Mesenteric fat pad (tissue), 1 donor: ENCODE results near the gene TLN1. TPM values are rescaled to one million over a fixed set of nuclear protein-coding genes. Genes with fewer than 3 reads are reported as not detected.

ENCODE experiments used
- DNase-seq: peaks from one replicate; pipeline ENCODE4 v3.0.0-alpha.2; 2020; ENCODE audit warnings: low spot score
- total RNA-seq: library from RNA; stranded (reverse); fragmentation: NEBNext Ultra II Directional; extraction: Animal tissue kit (Norgen Biotek cat#: 25700); gene quantifications from one replicate; pipeline ENCODE4 v1.2.1, GENCODE V29; 2021
- donor health status: DM: yes; HTN: yes; CAD: no.

TLN1 gene
- total RNA-seq, 1 donor from 2014 or later: 622 TPM

- no peak for DNase-seq
Measured at GRCh38 chr9:35688558-35689541, 43.1 kb downstream of the TLN1 start.

- DNase-seq: no peak
Measured at GRCh38 chr9:35687972-35688557, 43.9 kb downstream of the TLN1 start.

GRCh38 chr9:35687306-35687705 lies 44.7 kb downstream of the TLN1 start:
- DNase-seq: no peak

- DNase-seq: no peak
Measured at GRCh38 chr9:35686222-35687203, 45.5 kb downstream of the TLN1 start.

GRCh38 chr9:35685506-35685905 lies 46.5 kb downstream of the TLN1 start:
- no peak for DNase-seq

GRCh38 chr9:35684921-35685320 lies 47.1 kb downstream of the TLN1 start:
- DNase-seq: no peak

- DNase-seq: no peak
Measured at GRCh38 chr9:35683323-35683722, 48.7 kb downstream of the TLN1 start.

GRCh38 chr9:35682520-35683315 lies 49.3 kb downstream of the TLN1 start:
- DNase-seq: no peak

GRCh38 chr9:35682051-35682450 lies 49.9 kb downstream of the TLN1 start:
- DNase-seq: no peak

GRCh38 chr9:35681341-35682002 lies 50.5 kb downstream of the TLN1 start:
- DNase-seq: no peak

- no peak for DNase-seq
Measured at GRCh38 chr9:35680331-35681105, 51.5 kb downstream of the TLN1 start.

- DNase-seq: no peak
Measured at GRCh38 chr9:35679766-35680330, 52.1 kb downstream of the TLN1 start.

GRCh38 chr9:35679091-35679490 lies 52.9 kb downstream of the TLN1 start:
- no peak for DNase-seq

- no peak for DNase-seq
Measured at GRCh38 chr9:35675732-35676392, 56.1 kb downstream of the TLN1 start.

- no peak for DNase-seq
Measured at GRCh38 chr9:35675204-35675603, 56.8 kb downstream of the TLN1 start.

GRCh38 chr9:35674025-35674361 lies 58.0 kb downstream of the TLN1 start:
- no peak for DNase-seq

- no peak for DNase-seq
Measured at GRCh38 chr9:35673132-35674024, 58.6 kb downstream of the TLN1 start, which contains the start of gene CA9. TSS of gene CA9 (plus strand) at chr9:35673928. CDS start at chr9:35673960, 32 bp downstream.
